GM12873 (cell line): ENCODE data around the gene RTN1.

Experiments
- CTCF ChIP-seq: IDR thresholded peaks from 2 replicates; pipeline ENCODE4 v1.5.1; 2012; ENCODE audit warnings: low read depth, mild to moderate bottlenecking, moderate library complexity, low read length, control low read depth; ENCODE audit not compliant: insufficient read depth; ENCODE audit errors: missing control alignments

Gene RTN1

GRCh38 chr14:59823179-59823578 lies 47.4 kb downstream of the RTN1 start:
- no peak for TF ChIP-seq CTCF

- no peak for TF ChIP-seq CTCF
Observed at GRCh38 chr14:59819446-59820088, 51.0 kb downstream of the RTN1 start.

GRCh38 chr14:59816941-59817340 lies 53.6 kb downstream of the RTN1 start:
- TF ChIP-seq CTCF = no peak

GRCh38 chr14:59814988-59815387 lies 55.6 kb downstream of the RTN1 start:
- no peak for TF ChIP-seq CTCF

- no peak for TF ChIP-seq CTCF
Observed at GRCh38 chr14:59811815-59812214, 58.8 kb downstream of the RTN1 start.

GRCh38 chr14:59811073-59811472 lies 59.5 kb downstream of the RTN1 start:
- no peak for TF ChIP-seq CTCF

- TF ChIP-seq CTCF = no peak
Observed at GRCh38 chr14:59803052-59803540, 67.5 kb downstream of the RTN1 start.

- TF ChIP-seq CTCF = no peak
Observed at GRCh38 chr14:59788176-59788575, 82.4 kb downstream of the RTN1 start.
